Colonic mucosa (tissue), 4 donors: ENCODE data around the gene TTC24. TPM values are rescaled to one million over a fixed set of nuclear protein-coding genes. Genes with fewer than 3 reads are reported as not detected.

Experiments used
- DNase-seq: peaks from one replicate; pipeline ENCODE4 v3.0.0-alpha.2; 2020
- H3K27ac ChIP-seq: fragments of 200-600 bp; one replicate; pipeline ENCODE4 v1.8.0; 2021
- H3K27me3 ChIP-seq: fragments of 200-600 bp; one replicate; pipeline ENCODE4 v1.8.0; 2021
- H3K36me3 ChIP-seq: fragments of 200-600 bp; one replicate; pipeline ENCODE4 v1.8.0; 2021
- H3K4me1 ChIP-seq: fragments of 200-600 bp; one replicate; pipeline ENCODE4 v1.8.0; 2021; ENCODE audit warnings: mild to moderate bottlenecking
- H3K4me3 ChIP-seq: fragments of 200-600 bp; one replicate; pipeline ENCODE4 v1.8.0; 2021
- H3K9ac ChIP-seq, 2 donors: one replicate each; pipeline ENCODE4 v1.7.0; 2013; ENCODE audit warnings: control low read depth in 2 of 2, low read depth in 2 of 2, low read length in 2 of 2
- H3K9me3 ChIP-seq: fragments of 200-600 bp; one replicate; pipeline ENCODE4 v1.8.0; 2021
- intact Hi-C: fragments of 100-400 bp; cut with DNase I; formaldehyde crosslinking; loops from one replicate; pipeline ENCODE4 v1.14.1; 2022
- total RNA-seq, 2 donors: library from RNA; stranded (reverse); fragmentation: NEBNext Ultra II Directional in 1 of 2; extraction: Animal tissue kit (Norgen Biotek cat#: 25700) in 1 of 2; gene quantifications; one replicate each; pipeline ENCODE4 v1.2.1, GENCODE V29; 2021
- TF ChIP-seq, protein P1 (sequence below): fragments of 200-600 bp; IDR thresholded peaks from one replicate; pipeline ENCODE4 v1.8.0; 2022; ENCODE audit warnings: antibody characterized with exemption, mild to moderate bottlenecking
- donor health status: healthy.
- donor health status: DM: no; HTN: no; CAD: no.
- donor health status: DM: no; HTN: no; CAD: no.

The TTC24 gene
- total RNA-seq, 2 donors from 2014 or later = not detected

DNA sequence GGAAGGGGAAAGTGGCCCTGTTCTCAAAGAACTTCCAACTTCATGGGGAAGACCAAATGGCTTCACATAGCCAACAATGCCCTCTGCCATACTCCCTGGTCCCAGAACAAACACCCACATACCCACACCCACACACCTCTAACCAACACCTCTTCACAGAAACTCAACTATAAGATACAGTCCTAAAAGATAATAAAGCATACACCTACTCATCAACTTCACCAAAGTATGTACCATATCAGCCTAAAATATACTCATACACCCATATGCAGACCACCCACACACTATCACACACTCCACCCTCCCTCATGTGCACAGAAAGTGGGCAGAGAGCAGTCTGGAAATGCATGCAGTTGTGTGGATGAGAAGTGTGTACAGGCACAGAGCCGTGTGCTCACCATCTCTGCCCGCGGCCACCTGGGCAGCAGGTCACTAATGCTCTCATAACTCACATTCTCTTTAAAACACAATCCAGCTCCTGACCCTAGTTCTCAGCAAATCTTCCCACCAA lies 34.9 kb upstream of the TTC24 start:
- no peak overlapping the region for H3K27ac ChIP-seq
- H3K9ac ChIP-seq = no peak overlapping the region
- TF ChIP-seq, protein P1, sequence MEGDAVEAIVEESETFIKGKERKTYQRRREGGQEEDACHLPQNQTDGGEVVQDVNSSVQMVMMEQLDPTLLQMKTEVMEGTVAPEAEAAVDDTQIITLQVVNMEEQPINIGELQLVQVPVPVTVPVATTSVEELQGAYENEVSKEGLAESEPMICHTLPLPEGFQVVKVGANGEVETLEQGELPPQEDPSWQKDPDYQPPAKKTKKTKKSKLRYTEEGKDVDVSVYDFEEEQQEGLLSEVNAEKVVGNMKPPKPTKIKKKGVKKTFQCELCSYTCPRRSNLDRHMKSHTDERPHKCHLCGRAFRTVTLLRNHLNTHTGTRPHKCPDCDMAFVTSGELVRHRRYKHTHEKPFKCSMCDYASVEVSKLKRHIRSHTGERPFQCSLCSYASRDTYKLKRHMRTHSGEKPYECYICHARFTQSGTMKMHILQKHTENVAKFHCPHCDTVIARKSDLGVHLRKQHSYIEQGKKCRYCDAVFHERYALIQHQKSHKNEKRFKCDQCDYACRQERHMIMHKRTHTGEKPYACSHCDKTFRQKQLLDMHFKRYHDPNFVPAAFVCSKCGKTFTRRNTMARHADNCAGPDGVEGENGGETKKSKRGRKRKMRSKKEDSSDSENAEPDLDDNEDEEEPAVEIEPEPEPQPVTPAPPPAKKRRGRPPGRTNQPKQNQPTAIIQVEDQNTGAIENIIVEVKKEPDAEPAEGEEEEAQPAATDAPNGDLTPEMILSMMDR = no peak
- intact Hi-C loops = no loop called here
- no peak overlapping the region for H3K4me3 ChIP-seq
- no peaks in the 10 kb centered on the region for H3K4me1 ChIP-seq
- H3K9me3 ChIP-seq = no peaks in the 10 kb centered on the region
- no peaks in the 10 kb centered on the region for H3K36me3 ChIP-seq
- no peaks in the 10 kb centered on the region for H3K27me3 ChIP-seq
- no peak for DNase-seq

DNA sequence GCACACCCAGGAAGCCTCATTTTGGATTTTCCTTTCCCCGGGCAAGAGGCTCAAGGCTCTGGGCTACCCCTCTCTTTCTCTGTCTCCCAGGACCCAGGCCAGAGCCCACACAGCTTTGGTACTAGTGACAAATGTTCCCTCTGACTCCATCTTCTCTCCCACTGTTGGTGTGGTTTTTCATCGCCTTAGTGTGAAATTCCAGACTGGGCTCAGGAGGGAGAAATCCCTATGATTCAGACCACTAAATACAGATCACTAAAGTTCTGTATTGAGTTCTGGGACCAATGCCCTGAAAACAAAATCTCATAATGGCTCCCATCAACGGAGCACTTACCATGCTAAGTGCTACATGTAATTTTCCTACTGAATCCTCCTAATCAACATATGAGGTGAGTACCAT lies 33.3 kb upstream of the TTC24 start:
- no peak overlapping the region for H3K27ac ChIP-seq
- H3K9me3 ChIP-seq = no peaks in the 10 kb centered on the region
- H3K4me3 ChIP-seq = no peak overlapping the region
- TF ChIP-seq, protein P1 = no peak
- intact Hi-C loops = no loop called here
- H3K36me3 ChIP-seq = no peaks in the 10 kb centered on the region
- H3K4me1 ChIP-seq = no peaks in the 10 kb centered on the region
- no peak overlapping the region for H3K9ac ChIP-seq
- no peaks in the 10 kb centered on the region for H3K27me3 ChIP-seq
- no peak for DNase-seq

DNA sequence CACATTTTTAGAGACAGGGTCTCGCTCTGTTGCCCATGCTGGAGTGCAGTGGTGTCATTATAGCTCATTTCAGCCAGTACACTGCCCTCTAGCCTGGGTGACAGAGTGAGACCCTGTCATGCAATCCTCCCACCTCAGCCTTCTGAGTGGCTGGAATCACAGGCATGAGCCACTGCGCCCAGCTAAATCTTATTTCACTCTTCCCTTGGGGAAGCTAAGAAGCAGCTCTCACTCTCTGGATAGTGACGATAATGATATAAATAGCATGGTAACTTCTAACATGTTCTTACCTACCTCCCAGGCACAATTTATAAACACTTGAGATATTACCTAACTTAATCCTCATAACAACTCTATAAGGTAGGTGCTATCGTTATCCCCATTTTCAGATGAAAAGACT lies 32.1 kb upstream of the TTC24 start:
- TF ChIP-seq, protein P1 = no peak
- intact Hi-C loops = no loop called here
- Histone ChIP-seq H3K9me3 (no peaks in the 10 kb centered on the region), H3K27ac (no peak overlapping the region), H3K9ac (no peak overlapping the region), H3K4me1 (no peaks in the 10 kb centered on the region), H3K27me3 (no peaks in the 10 kb centered on the region), H3K4me3 (no peak overlapping the region), H3K36me3 (no peaks in the 10 kb centered on the region)
- DNase-seq = no peak

GRCh38 chr1:156547982-156548381 lies 31.5 kb upstream of the TTC24 start:
- TF ChIP-seq, protein P1 = no peak
- H3K4me3 ChIP-seq = no peak overlapping the region
- no peak for DNase-seq
- H3K4me1 ChIP-seq = no peaks in the 10 kb centered on the region
- no peaks in the 10 kb centered on the region for H3K27me3 ChIP-seq
- H3K9ac ChIP-seq = no peak overlapping the region
- H3K9me3 ChIP-seq = no peaks in the 10 kb centered on the region
- intact Hi-C loops = no loop called here
- no peaks in the 10 kb centered on the region for H3K36me3 ChIP-seq
- H3K27ac ChIP-seq = no peak overlapping the region

DNA sequence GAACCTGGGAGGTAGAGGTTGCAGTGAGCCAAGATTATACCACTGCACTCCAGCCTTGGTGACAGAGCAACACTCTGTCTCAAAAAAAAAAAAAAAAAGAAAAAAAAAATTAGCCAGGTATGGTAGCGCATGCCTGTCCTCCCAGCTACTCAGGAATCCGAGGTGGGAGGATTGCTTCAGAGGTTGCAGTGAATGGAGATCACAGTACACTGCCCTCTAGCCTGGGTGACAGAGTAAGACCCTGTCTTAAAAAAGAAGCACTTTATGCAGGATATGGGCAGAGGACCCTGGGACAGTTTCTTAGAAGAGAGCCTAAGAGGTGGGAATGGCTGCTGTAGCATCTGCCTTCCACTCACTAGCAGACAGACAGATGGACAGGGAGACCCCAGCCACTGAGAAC lies 30.1 kb upstream of the TTC24 start:
- DNase-seq = no peak
- no peak overlapping the region for H3K4me3 ChIP-seq
- TF ChIP-seq, protein P1 = no peak
- H3K27ac ChIP-seq = no peak overlapping the region
- no peaks in the 10 kb centered on the region for H3K27me3 ChIP-seq
- no peaks in the 10 kb centered on the region for H3K4me1 ChIP-seq
- H3K9me3 ChIP-seq = no peaks in the 10 kb centered on the region
- no peak overlapping the region for H3K9ac ChIP-seq
- H3K36me3 ChIP-seq = no peaks in the 10 kb centered on the region
- intact Hi-C loops = no loop called here
